HTR-8/SVneo (cell line): ENCODE results near the gene VSTM4.
A peak's percentile ranks its signal among the peaks of the same experiment; 100 is the strongest.

Experiments
- DNase-seq: peaks from one replicate; pipeline ENCODE4 v3.0.0; 2011; ENCODE audit warnings: low spot score, mixed read lengths; ENCODE audit not compliant: insufficient read length
- FAIRE-seq: peaks from 2 replicates; lab custom pipeline; 2011; peaks lifted over from hg19 to GRCh38; lab: Jason Lieb, UNC

The VSTM4 gene

DNA sequence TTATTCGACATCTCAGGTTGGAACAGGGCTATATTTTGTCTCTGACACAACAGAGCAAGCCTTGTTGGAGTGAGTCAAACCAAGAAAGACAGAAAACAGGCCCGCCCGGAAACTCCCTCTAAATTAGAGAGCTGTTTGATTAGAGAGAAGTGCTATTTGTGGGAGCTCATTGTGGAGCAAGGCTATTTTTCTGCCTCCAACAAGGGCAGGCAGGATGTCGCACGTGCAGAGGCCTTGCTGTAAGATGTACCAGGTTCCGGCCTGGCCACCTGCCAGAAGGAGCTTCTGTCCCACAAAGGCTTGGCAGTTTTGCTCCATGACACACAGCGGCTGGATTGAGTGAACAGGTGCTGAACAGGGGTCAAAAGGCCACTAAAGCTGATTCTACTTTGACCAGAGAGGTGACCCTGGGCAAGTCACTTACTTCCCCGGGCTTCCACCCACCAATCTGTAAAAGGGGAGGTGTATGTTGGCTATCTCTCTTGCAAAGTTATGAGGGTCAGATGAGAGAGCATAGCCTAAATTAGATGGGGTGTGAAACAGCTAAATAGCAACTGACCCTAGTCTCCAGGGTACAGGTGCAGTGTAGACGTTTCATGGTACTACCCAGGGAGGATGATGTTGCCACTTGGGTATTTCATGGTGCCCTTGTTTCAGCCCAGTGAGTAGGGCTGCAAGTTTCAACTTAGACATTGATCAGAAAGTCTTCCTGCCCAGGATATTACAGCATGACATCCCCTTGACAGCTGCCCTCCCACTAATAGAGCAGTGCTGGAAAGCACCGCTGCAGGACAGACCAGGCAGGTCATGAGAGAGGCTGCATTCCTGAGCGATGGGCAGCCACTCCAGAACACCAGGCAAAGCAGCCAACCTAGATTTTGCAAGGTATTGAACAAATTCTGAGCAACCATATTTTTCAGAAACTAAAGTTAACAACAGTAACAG is 62.0 kb downstream of the VSTM4 start:
- DNase-seq (no peak), FAIRE-seq (no peak)

DNA sequence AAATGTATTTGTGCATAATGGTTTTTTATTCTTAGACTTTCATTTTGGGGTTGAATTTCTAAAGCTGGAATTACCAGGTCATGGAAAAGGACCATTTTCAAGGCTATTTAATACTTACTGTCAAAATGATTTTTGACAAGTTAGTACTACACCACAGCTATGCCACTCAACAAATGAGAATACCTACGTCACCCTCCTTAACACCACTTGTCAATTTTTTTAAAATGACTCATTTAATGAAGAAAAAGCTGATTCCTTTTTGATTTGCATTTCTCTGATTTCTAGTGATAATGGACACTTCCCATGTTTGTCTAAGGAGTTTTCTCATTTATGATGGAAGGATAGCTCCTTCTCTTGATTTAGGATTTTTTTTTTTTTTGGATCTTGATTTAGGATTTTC is 63.3 kb downstream of the VSTM4 start:
- no peak for DNase-seq
- FAIRE-seq, result no peak

- no peak for DNase-seq
- no peak for FAIRE-seq
Observed at GRCh38 chr10:49050906-49051305, 64.4 kb downstream of the VSTM4 start.

DNA sequence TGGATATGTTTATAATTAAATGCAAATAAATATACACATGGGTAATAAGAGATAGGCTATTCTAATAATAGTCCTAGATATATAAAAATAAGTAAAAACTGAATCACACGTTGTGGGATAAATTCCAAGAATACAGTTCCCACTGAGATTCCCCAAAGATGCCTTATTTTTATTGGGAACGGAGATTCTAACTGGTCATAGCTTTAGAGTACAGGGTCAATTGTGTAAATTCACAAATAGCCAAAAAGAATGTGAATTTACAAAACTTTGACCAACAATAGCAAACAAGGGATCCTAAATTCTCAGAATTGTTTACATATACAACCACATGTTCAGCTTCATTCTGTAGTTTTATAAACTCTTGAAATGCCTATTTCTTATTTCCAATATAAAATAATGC is 65.0 kb downstream of the VSTM4 start:
- DNase-seq (no peak), FAIRE-seq (no peak)

DNA sequence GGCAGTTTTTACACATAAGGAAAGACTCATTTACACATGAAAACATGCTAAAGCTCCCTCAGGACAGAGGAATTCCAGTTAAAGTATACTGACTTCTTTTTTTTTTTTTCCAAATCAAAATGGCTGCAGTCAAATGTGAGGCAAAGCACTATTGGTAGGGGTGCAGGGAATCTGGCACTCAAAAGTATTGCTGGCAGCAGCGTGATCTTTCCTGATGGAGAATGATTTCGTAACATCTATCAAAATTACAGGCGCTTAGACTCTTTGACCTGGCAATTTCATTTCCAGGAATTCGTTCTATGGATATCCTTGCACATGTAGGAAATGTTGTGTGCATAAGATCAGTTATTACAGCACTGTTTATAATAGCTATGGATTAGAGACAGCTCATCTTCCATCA is 65.7 kb downstream of the VSTM4 start:
- no peak for FAIRE-seq
- DNase-seq, result no peak

- DNase-seq, result no peak
Observed at GRCh38 chr10:49047128-49047639, 68.1 kb downstream of the VSTM4 start.

GRCh38 chr10:49044293-49045193 is 70.8 kb downstream of the VSTM4 start:
- FAIRE-seq, result no peak

More at GRCh38 chr10:49047128-49047639, 68.1 kb downstream of the VSTM4 start:
- FAIRE-seq, result no peak

GRCh38 chr10:49040601-49041000 is 74.7 kb downstream of the VSTM4 start:
- FAIRE-seq, result no peak
- no peak for DNase-seq

More at GRCh38 chr10:49044293-49045193, 70.8 kb downstream of the VSTM4 start:
- no peak for DNase-seq

DNA sequence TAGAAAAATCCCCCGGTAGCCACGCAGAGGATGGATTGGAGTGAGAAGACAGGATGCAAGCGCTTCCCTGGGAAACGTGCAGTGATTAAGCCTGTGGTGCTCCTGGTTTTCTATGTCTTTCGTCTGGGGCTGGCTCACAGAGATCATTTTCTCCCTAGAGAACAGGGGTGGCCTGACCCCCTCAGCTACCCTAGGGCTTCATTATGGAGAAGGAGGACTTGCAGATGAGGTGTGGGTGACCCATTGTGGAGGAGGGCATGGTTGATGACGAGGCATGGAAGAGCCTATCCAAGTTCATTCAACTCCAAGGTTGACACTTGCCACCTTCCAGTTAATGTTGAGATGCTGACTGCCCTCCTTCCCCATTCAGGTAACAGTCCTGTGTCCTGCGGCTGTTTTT is 75.9 kb downstream of the VSTM4 start:
- FAIRE-seq (no peak), DNase-seq (no peak)

GRCh38 chr10:49038711-49039110 is 76.6 kb downstream of the VSTM4 start:
- DNase-seq, result no peak
- no peak for FAIRE-seq

- FAIRE-seq (no peak), DNase-seq (no peak)
Observed at GRCh38 chr10:49037187-49037586, 78.1 kb downstream of the VSTM4 start.

- no peak for DNase-seq
Observed at GRCh38 chr10:49036638-49037037, 78.7 kb downstream of the VSTM4 start.

GRCh38 chr10:49035920-49036319 is 79.4 kb downstream of the VSTM4 start:
- FAIRE-seq (no peak), DNase-seq (no peak)

More at GRCh38 chr10:49036638-49037037, 78.7 kb downstream of the VSTM4 start:
- FAIRE-seq, result no peak

DNA sequence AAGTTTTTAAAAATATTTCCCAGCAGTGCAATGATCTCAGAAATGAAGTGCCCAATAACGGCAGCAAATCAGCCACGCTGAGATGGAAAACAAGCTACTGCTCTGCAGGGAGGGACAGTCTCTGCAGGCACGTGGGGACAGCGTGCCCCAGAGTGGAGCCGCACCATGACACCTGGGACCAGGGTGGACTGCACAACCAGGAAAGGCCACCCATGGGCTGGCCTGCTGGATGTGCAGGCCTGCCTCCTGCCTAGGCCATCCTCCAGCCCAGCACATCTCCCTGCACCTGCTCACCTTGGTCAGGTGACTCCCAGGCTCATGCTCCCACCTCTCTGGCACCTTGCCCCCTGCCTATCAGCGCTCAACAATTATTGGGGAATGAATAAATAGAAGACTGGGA is 80.4 kb downstream of the VSTM4 start:
- FAIRE-seq (no peak), DNase-seq (no peak)

DNA sequence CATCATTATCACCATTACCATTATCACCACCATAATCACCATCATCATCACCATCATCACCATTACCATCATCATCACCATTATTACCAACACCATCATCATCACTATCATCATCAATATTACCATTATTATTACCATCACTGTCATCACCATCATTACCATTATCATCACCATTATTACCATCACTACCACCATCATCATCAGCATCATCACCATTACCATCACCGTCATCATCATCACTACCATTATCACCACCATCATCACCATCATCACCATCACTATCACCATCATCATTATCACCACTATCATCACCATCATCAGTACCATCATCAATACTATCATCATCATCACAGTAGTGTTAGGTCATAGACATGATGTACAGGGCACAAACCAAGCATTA is 81.4 kb downstream of the VSTM4 start:
- FAIRE-seq, result peak; percentile 95
- DNase-seq, result no peak

- FAIRE-seq (no peak), DNase-seq (no peak)
Observed at GRCh38 chr10:49029666-49030065, 85.7 kb downstream of the VSTM4 start.

DNA sequence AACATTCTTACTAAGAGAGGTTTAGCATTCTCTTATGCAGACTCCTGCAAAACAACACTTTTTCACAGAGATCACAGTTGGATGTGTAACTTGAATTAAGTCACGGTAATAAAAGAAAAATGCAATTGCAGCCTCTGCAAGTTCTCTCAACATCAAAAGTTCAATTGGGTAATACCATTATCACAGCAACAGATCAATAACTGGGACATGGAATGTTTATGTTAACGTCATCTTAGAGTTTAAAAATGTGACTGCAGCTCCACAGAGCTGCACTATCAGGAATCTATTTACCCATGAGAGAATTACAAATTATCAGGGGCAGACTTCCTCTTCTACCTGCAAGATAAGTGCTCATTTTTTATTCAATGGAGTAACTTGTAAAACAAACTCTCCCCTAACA is 86.7 kb downstream of the VSTM4 start:
- FAIRE-seq, result no peak
- no peak for DNase-seq

- FAIRE-seq (no peak), DNase-seq (no peak)
Observed at GRCh38 chr10:49025347-49025983, 89.9 kb downstream of the VSTM4 start.

DNA sequence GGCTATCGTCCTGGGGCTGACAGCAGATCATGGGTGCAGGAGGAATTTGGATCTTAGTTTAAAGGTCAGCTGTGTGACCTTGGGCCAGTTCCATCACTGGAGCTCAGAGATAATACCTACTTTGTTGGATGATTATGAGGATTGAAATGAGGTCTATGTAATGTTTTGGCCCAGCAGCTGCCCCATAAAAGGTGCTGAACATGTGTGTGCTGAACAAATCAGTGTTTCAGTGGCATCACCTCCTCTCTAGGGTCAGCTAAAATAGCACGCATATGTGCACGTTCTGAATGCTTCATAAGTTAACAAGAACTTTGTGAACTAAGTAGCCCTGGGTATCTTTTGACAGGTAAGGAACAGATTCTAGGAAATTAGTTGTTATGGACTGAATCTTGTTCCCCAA is 90.8 kb downstream of the VSTM4 start:
- no peak for FAIRE-seq
- DNase-seq, result no peak

GRCh38 chr10:49023752-49024151 is 91.6 kb downstream of the VSTM4 start:
- no peak for FAIRE-seq
- no peak for DNase-seq
